ENCODE data around the gene GSK3B.

The GSK3B gene

DNA sequence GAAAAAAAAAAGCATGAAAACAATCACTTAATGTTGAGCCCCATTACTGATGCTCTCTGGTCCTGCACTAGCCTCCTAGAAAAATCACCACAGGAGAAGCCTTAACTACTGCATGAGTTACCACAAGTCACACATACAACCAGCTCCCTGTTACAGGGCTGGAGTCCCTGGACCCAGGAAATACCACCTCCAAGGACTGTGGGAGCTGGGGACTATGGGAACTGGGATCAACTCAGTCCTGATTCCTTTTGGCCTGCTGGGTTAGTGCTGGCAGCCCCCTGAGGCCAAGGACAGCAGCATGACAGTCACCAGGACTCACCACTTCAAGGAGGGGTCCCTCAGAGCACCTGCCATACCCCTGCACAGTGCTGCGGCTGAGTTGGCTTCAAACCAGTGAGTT, 311.8 kb downstream of the GSK3B start:
- Histone ChIP-seq H3K9me3 (ENCODE audit: control extremely low read depth in 1 of 5, control insufficient read depth in 4 of 5, insufficient read depth in 2 of 5, low read depth in 1 of 5, low read length in 4 of 5) (no peaks in the 10 kb centered on the region), H3K27me3 (replicated peaks in 2 of 5; ENCODE audit: control insufficient read depth in 4 of 5, insufficient read depth in 5 of 5, low read length in 4 of 5) (no peaks in the 10 kb centered on the region), H3K27ac (ENCODE audit: insufficient read depth in 1 of 2, low read depth in 1 of 2, low read length in 2 of 2, poor library complexity in 1 of 2, severe bottlenecking in 2 of 2) (no peak overlapping the region), H3K36me3 (ENCODE audit: control insufficient read depth in 4 of 4, insufficient read depth in 4 of 4, low read length in 3 of 4) (no peaks in the 10 kb centered on the region), H3K4me1 (ENCODE audit: control extremely low read depth in 1 of 4, control insufficient read depth in 4 of 4, insufficient read depth in 4 of 4, low read length in 3 of 4) (peaks cover 4 to 49% (median 12%) of the 10 kb centered on the region in 4 experiments), H3K4me3 (ENCODE audit: control insufficient read depth in 1 of 7, extremely low read depth in 1 of 7, insufficient read depth in 4 of 7, low read depth in 2 of 7, low read length in 6 of 7) (no peak overlapping the region)
- DNase-seq = no peak
- 100% methylated on average over 1 of the region's 1 CpG for WGBS (ENCODE audit: insufficient coverage)
- POLR2A ChIA-PET = no interaction called here
- CTCF ChIA-PET = interaction anchor here (1.3 kb wide), 1 partner anchor 34 kb away, joined by 4 read pairs; no protein-coding TSS in a partner anchor

DNA sequence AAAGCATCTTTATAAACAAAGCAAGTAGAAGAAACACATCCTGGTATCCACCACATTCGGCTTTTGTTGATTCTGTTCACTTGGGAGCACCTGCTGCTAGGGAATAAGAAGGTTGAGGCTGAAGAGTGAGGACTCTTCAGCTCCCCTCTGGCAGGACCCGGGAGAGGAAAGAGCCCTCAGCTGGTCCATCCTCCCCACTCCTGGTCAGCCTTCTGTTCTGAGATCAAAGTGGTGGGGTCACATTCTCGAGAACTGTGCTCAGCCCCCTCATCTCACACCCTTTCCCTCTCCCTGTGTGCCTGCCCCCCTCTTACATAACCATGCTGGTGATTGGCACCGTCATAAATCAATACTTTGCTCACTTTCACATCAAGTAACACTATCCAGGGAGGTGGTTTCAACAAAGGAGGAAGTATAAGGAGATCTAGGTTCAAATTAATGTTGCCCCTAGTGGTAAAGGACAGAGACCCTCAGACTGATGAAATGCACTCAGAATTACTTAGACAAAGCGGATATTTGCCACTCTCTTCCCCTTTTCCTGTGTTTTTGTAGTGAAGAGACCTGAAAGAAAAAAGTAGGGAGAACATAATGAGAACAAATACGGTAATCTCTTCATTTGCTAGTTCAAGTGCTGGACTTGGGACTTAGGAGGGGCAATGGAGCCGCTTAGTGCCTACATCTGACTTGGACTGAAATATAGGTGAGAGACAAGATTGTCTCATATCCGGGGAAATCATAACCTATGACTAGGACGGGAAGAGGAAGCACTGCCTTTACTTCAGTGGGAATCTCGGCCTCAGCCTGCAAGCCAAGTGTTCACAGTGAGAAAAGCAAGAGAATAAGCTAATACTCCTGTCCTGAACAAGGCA, 312.7 kb downstream of the GSK3B start, which contains the start of gene NR1I2:
Gene NR1I2 (plus strand): TSS at position 772 of the 869 bp plus-strand sequence.
- 94% methylated on average over 8 of the region's 10 CpGs for WGBS (ENCODE audit: insufficient coverage)
- Histone ChIP-seq H3K4me1 (ENCODE audit: control extremely low read depth in 1 of 4, control insufficient read depth in 4 of 4, insufficient read depth in 4 of 4, low read length in 3 of 4) (peaks cover 4 to 49% (median 12%) of the 10 kb centered on the region in 4 experiments), H3K36me3 (ENCODE audit: control insufficient read depth in 4 of 4, insufficient read depth in 4 of 4, low read length in 3 of 4) (no peaks in the 10 kb centered on the region), H3K27ac (ENCODE audit: insufficient read depth in 1 of 2, low read depth in 1 of 2, low read length in 2 of 2, poor library complexity in 1 of 2, severe bottlenecking in 2 of 2) (no peak within 1 kb of the TSS), H3K4me3 (ENCODE audit: control insufficient read depth in 1 of 7, extremely low read depth in 1 of 7, insufficient read depth in 4 of 7, low read depth in 2 of 7, low read length in 6 of 7) (no peak within 1 kb of the TSS), H3K9me3 (ENCODE audit: control extremely low read depth in 1 of 5, control insufficient read depth in 4 of 5, insufficient read depth in 2 of 5, low read depth in 1 of 5, low read length in 4 of 5) (peaks cover 0 to 3% (median 0%) of the 10 kb centered on the region in 5 experiments), H3K27me3 (replicated peaks in 2 of 5; ENCODE audit: control insufficient read depth in 4 of 5, insufficient read depth in 5 of 5, low read length in 4 of 5) (no peaks in the 10 kb centered on the region)
- ChIA-PET POLR2A (interaction anchor here (0.6 kb wide), 1 partner anchor 45 kb away, joined by 3 read pairs; no protein-coding TSS in a partner anchor), CTCF (interaction anchor here (1.3 kb wide), 1 partner anchor 35 kb away, joined by 4 read pairs; no protein-coding TSS in a partner anchor)
- DNase-seq = peak in 2 of 3 donors; percentile 23 to 42

DNA sequence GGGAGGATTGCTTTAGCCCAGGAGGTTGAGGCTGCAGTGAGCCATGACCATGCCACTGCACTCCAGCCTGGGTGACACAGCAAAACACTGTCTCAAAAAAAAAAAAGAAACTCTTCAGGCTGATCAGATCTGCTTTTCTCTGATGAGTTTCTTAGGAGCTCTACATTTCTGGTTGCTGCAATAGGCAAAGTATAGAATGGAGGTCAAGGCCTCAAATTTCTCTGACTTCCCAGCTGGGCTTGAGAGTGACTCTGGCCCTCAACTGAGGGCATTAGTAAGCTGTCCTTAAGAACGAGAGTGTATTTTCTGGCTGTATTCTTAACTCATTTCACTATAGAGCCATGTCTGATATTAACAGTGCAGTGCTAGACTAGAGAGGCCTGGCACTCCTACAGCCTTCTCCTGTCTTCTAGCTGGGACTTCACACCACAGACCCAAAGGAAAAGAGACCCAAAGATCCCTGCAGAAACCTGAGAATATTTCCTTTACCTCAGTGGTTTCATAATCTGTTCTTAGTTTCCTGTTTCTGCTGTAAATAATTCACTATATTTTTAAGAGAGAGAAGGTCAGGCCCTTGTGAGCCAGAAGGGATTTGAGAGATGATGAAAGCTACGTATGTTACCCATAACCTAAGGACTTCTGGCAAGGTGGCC, 314.4 kb downstream of the GSK3B start:
- H3K9me3 ChIP-seq (ENCODE audit: control extremely low read depth in 1 of 5, control insufficient read depth in 4 of 5, insufficient read depth in 2 of 5, low read depth in 1 of 5, low read length in 4 of 5) = peaks cover 0 to 14% (median 3%) of the 10 kb centered on the region in 5 experiments
- ChIA-PET CTCF (interaction anchor here (0.8 kb wide), 1 partner anchor 27 kb away, joined by 3 read pairs; no protein-coding TSS in a partner anchor), POLR2A (no interaction called here)
- no peak overlapping the region for H3K4me3 ChIP-seq (ENCODE audit: control insufficient read depth in 1 of 7, extremely low read depth in 1 of 7, insufficient read depth in 4 of 7, low read depth in 2 of 7, low read length in 6 of 7)
- no peaks in the 10 kb centered on the region for H3K36me3 ChIP-seq (ENCODE audit: control insufficient read depth in 4 of 4, insufficient read depth in 4 of 4, low read length in 3 of 4)
- peaks cover 4 to 49% (median 12%) of the 10 kb centered on the region in 4 experiments for H3K4me1 ChIP-seq (ENCODE audit: control extremely low read depth in 1 of 4, control insufficient read depth in 4 of 4, insufficient read depth in 4 of 4, low read length in 3 of 4)
- no peaks in the 10 kb centered on the region for H3K27me3 ChIP-seq (replicated peaks in 2 of 5; ENCODE audit: control insufficient read depth in 4 of 5, insufficient read depth in 5 of 5, low read length in 4 of 5)
- WGBS (ENCODE audit: insufficient coverage) = no CpG with 5 or more reads among the region's 2 CpGs
- no peak overlapping the region for H3K27ac ChIP-seq (ENCODE audit: insufficient read depth in 1 of 2, low read depth in 1 of 2, low read length in 2 of 2, poor library complexity in 1 of 2, severe bottlenecking in 2 of 2)
- DNase-seq = no peak

DNA sequence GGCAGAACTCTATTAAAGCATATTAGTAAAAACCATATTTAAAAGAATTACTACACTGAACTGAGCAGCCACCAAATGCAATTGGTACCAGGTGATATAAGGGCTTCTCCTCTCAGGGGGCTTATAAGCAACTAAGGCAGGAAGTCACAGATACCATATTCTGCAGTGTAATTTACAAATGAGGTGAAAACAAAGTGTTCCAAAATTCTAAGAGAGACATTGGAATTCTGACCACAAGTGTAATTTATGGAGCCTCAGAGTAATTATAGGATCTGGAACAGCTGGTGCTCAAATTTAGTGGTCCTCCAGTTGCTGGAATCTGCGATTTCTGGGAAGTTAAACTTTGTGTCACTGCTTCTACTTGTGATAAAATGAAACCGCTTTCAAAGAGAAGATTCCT, 315.4 kb downstream of the GSK3B start:
- H3K4me3 ChIP-seq (ENCODE audit: control insufficient read depth in 1 of 7, extremely low read depth in 1 of 7, insufficient read depth in 4 of 7, low read depth in 2 of 7, low read length in 6 of 7) = no peak overlapping the region
- WGBS (ENCODE audit: insufficient coverage) = 100% methylated on average over 1 of the region's 2 CpGs
- H3K27ac ChIP-seq (ENCODE audit: insufficient read depth in 1 of 2, low read depth in 1 of 2, low read length in 2 of 2, poor library complexity in 1 of 2, severe bottlenecking in 2 of 2) = no peak overlapping the region
- no peak for DNase-seq
- POLR2A ChIA-PET = no interaction called here
- H3K9me3 ChIP-seq (ENCODE audit: control extremely low read depth in 1 of 5, control insufficient read depth in 4 of 5, insufficient read depth in 2 of 5, low read depth in 1 of 5, low read length in 4 of 5) = peaks cover 0 to 14% (median 3%) of the 10 kb centered on the region in 5 experiments
- no peaks in the 10 kb centered on the region for H3K27me3 ChIP-seq (replicated peaks in 2 of 5; ENCODE audit: control insufficient read depth in 4 of 5, insufficient read depth in 5 of 5, low read length in 4 of 5)
- no peaks in the 10 kb centered on the region for H3K36me3 ChIP-seq (ENCODE audit: control insufficient read depth in 4 of 4, insufficient read depth in 4 of 4, low read length in 3 of 4)
- H3K4me1 ChIP-seq (ENCODE audit: control extremely low read depth in 1 of 4, control insufficient read depth in 4 of 4, insufficient read depth in 4 of 4, low read length in 3 of 4) = peaks cover 4 to 42% (median 9%) of the 10 kb centered on the region in 4 experiments
- CTCF ChIA-PET = no interaction called here

DNA sequence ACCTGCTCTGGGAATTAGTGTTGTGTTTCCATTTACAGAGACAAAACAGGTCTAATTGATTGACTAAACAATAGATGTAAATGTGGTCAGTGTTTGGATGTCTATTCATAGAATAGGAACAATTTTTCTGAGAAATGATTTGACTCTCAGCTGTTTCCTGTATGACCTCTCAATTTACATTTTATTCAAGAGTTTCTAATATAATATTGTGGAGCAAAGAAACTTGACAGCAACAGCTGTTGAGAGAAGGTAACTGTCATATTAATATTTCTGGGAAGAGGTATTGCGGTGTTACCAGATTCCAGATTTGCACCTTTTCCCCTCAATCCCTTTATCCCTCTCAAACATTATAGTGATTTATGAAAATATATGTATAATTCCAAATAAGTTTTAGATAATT, 316.1 kb downstream of the GSK3B start:
- Histone ChIP-seq H3K27me3 (replicated peaks in 2 of 5; ENCODE audit: control insufficient read depth in 4 of 5, insufficient read depth in 5 of 5, low read length in 4 of 5) (no peaks in the 10 kb centered on the region), H3K27ac (ENCODE audit: insufficient read depth in 1 of 2, low read depth in 1 of 2, low read length in 2 of 2, poor library complexity in 1 of 2, severe bottlenecking in 2 of 2) (no peak overlapping the region), H3K36me3 (ENCODE audit: control insufficient read depth in 4 of 4, insufficient read depth in 4 of 4, low read length in 3 of 4) (no peaks in the 10 kb centered on the region), H3K4me1 (ENCODE audit: control extremely low read depth in 1 of 4, control insufficient read depth in 4 of 4, insufficient read depth in 4 of 4, low read length in 3 of 4) (peaks cover 4 to 35% (median 6%) of the 10 kb centered on the region in 4 experiments), H3K9me3 (ENCODE audit: control extremely low read depth in 1 of 5, control insufficient read depth in 4 of 5, insufficient read depth in 2 of 5, low read depth in 1 of 5, low read length in 4 of 5) (peaks cover 0 to 14% (median 3%) of the 10 kb centered on the region in 5 experiments), H3K4me3 (ENCODE audit: control insufficient read depth in 1 of 7, extremely low read depth in 1 of 7, insufficient read depth in 4 of 7, low read depth in 2 of 7, low read length in 6 of 7) (no peak overlapping the region)
- no CpG with 5 or more reads among the region's 1 CpG for WGBS (ENCODE audit: insufficient coverage)
- POLR2A ChIA-PET = no interaction called here
- no peak for DNase-seq
- CTCF ChIA-PET = no interaction called here

DNA sequence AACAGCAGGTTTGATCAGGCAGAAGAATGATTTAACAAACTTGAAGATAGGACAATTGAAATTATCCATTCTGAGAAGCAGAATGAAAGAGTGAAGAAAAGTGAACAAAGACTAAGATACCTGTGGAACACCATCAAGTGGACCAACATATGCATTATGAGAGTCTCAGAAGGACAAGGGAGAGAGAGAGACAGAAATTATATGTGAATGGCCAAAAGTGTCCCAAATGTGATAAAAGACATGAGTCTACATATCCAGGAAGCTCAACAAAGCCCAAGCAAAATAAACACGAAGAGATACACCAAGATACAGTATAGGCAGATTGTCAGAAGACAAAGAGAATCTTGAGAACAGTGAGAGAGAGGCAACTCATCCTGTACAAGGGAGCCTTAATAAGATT, 317.9 kb downstream of the GSK3B start:
- H3K36me3 ChIP-seq (ENCODE audit: control insufficient read depth in 4 of 4, insufficient read depth in 4 of 4, low read length in 3 of 4) = no peaks in the 10 kb centered on the region
- no CpG with 5 or more reads among the region's 1 CpG for WGBS (ENCODE audit: insufficient coverage)
- POLR2A ChIA-PET = no interaction called here
- H3K27me3 ChIP-seq (replicated peaks in 2 of 5; ENCODE audit: control insufficient read depth in 4 of 5, insufficient read depth in 5 of 5, low read length in 4 of 5) = no peaks in the 10 kb centered on the region
- DNase-seq = no peak
- no peak overlapping the region for H3K4me3 ChIP-seq (ENCODE audit: control insufficient read depth in 1 of 7, extremely low read depth in 1 of 7, insufficient read depth in 4 of 7, low read depth in 2 of 7, low read length in 6 of 7)
- CTCF ChIA-PET = no interaction called here
- peaks cover 0 to 14% (median 3%) of the 10 kb centered on the region in 5 experiments for H3K9me3 ChIP-seq (ENCODE audit: control extremely low read depth in 1 of 5, control insufficient read depth in 4 of 5, insufficient read depth in 2 of 5, low read depth in 1 of 5, low read length in 4 of 5)
- H3K4me1 ChIP-seq (ENCODE audit: control extremely low read depth in 1 of 4, control insufficient read depth in 4 of 4, insufficient read depth in 4 of 4, low read length in 3 of 4) = peaks cover 4 to 24% (median 6%) of the 10 kb centered on the region in 4 experiments
- no peak overlapping the region for H3K27ac ChIP-seq (ENCODE audit: insufficient read depth in 1 of 2, low read depth in 1 of 2, low read length in 2 of 2, poor library complexity in 1 of 2, severe bottlenecking in 2 of 2)
